Limb (tissue), 2 donors: ENCODE data around the gene OR2M4.
"Not testable (repeated sequence)": the region's sequence is repeated elsewhere in the genome, so short reads cannot be mapped to it uniquely, and the experiment has no call there.

Experiments
- DNase-seq, 2 donors: peaks; one replicate each; pipeline ENCODE4 v3.0.0-alpha.2; 2016; ENCODE audit errors: extremely low spot score in 2 of 2

OR2M4 gene

GRCh38 chr1:248231117-248231516 lies at the start of gene OR2M4:
OR2M4 (plus strand) TSS chr1:248231417; CDS start chr1:248238929, 7,512 bp downstream.
- DNase-seq = no peak

- no peak for DNase-seq
These were observed 47.2 kb upstream of the OR2M4 start for GRCh38 chr1:248183996-248184395.

- no peak for DNase-seq
These were observed 43.9 kb upstream of the OR2M4 start for GRCh38 chr1:248187363-248187762.

GRCh38 chr1:248189026-248189425 lies 42.2 kb upstream of the OR2M4 start:
- DNase-seq = no peak

- no peak for DNase-seq
These were observed 37.1 kb upstream of the OR2M4 start for GRCh38 chr1:248194117-248194516.

GRCh38 chr1:248196965-248197364 lies 34.3 kb upstream of the OR2M4 start, which contains the start of gene OR2M3:
OR2M3 (plus strand) TSS chr1:248197265; CDS start chr1:248203068, 5,803 bp downstream.
- no peak for DNase-seq

- no peak for DNase-seq
These were observed 15.3 kb upstream of the OR2M4 start for GRCh38 chr1:248215880-248216279.

GRCh38 chr1:248225537-248225936 lies 5.7 kb upstream of the OR2M4 start:
- DNase-seq = no peak

- no peak for DNase-seq
These were observed 1.8 kb upstream of the OR2M4 start for GRCh38 chr1:248229360-248229908.

GRCh38 chr1:248239478-248239877 lies 8.3 kb downstream of the OR2M4 start:
- DNase-seq = no peak

GRCh38 chr1:248243204-248243603 lies 12.0 kb downstream of the OR2M4 start:
- DNase-seq = peak in 1 of 2 donors; percentile 1

- DNase-seq = not testable (repeated sequence)
These were observed 28.1 kb downstream of the OR2M4 start for GRCh38 chr1:248259309-248259708.

GRCh38 chr1:248268178-248268577 lies 37.0 kb downstream of the OR2M4 start:
- no peak for DNase-seq

- DNase-seq = not testable (repeated sequence)
These were observed 42.0 kb downstream of the OR2M4 start for GRCh38 chr1:248273225-248273624.

- DNase-seq = no peak
These were observed 46.7 kb downstream of the OR2M4 start, which contains the start of gene OR2T33 for GRCh38 chr1:248277876-248278275. OR2T33 (minus strand) TSS chr1:248277976; CDS start chr1:248273814, 4,162 bp downstream.

GRCh38 chr1:248288391-248288790 lies 57.2 kb downstream of the OR2M4 start:
- no peak for DNase-seq
